ENCODE data around the gene HOXC9.

HOXC9 gene

DNA sequence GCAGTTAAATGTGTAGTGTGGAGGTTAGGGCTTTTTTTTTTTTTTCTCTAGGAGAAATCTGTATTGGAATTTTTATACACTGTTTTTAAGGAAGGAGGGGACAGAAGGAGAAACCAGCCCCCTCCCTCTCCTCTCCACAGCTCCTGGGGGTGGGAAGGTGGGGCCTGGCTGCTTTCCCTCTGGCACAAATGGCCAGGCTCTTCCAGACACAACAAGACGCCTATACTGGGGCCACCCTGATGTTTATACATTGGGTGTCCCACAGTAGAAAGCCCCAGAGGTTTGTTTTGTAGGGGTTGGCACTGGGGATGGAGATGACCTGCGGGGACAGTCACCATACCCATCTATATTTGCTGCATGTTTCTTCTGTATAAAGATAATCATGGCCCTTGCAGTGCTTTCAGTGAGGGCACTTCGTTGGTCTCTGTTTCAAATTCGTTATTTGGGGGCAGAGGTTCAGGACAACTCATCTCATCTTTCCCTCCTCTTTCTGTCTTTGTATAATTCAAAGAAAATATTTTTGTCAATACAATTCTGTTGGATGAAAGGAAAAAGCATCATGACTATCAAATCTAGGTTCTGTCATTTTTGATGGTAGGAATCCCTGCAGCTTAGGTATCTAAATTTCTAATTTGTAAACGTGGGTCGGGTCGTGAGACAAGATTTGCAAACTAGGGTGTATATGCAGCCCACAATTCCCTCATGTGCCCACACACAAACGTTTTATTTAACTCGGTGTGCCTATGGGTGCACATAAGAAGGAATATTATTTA lies 23.0 kb upstream of the HOXC9 start:
- no peak overlapping the region for H3K4me3 ChIP-seq (ENCODE audit: low read length)
- TF ChIP-seq, protein P1, sequence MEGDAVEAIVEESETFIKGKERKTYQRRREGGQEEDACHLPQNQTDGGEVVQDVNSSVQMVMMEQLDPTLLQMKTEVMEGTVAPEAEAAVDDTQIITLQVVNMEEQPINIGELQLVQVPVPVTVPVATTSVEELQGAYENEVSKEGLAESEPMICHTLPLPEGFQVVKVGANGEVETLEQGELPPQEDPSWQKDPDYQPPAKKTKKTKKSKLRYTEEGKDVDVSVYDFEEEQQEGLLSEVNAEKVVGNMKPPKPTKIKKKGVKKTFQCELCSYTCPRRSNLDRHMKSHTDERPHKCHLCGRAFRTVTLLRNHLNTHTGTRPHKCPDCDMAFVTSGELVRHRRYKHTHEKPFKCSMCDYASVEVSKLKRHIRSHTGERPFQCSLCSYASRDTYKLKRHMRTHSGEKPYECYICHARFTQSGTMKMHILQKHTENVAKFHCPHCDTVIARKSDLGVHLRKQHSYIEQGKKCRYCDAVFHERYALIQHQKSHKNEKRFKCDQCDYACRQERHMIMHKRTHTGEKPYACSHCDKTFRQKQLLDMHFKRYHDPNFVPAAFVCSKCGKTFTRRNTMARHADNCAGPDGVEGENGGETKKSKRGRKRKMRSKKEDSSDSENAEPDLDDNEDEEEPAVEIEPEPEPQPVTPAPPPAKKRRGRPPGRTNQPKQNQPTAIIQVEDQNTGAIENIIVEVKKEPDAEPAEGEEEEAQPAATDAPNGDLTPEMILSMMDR (IDR thresholded peaks at IDR 0.05; ENCODE audit: insufficient read depth, low read depth, low read length, missing control alignments) = no peak
- DNase-seq (ENCODE audit: low read depth) = no peak

DNA sequence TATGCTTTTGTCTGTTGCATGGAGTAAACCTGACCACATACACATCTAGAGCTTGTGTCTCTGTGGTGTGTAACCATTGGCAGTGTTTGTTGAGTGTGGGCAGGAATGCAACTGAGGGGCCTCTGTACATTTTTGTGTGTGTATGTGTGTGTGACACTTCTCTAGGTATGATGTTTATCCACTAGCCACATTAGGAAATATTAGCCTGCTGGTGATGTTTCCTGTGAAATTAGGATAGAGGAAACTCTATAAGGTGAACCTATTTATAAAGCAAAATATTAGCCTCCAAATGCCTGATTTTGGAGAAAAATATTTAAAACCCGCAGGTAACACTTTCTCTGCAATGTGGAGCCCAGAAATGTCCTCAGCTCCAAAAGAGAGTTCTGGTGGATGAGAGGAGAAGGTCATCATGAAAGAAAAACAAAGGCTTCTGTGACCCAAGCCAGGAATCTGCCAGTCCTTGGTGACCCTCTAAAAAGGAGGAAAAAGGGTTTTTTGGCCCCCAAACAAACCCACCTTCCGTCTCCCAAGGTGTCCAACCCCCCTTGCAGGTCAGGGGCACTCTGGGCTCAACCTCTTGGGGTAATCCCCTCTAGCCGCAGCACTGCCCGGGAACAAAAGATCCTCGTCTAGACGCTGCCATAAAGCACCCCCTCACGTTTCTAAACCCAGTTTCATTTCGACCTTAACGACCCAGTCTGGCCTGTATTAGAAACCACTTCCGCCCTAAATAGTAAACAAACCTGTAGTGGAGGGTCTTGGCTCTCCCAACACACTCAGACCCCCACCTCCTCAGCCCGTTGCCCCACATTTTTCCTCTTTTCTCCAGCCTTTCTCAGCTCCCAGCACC lies 22.1 kb upstream of the HOXC9 start:
- DNase-seq (ENCODE audit: low read depth) = no peak
- H3K4me3 ChIP-seq (ENCODE audit: low read length) = no peak overlapping the region
- TF ChIP-seq, protein P1 (IDR thresholded peaks at IDR 0.05; ENCODE audit: insufficient read depth, low read depth, low read length, missing control alignments) = no peak

DNA sequence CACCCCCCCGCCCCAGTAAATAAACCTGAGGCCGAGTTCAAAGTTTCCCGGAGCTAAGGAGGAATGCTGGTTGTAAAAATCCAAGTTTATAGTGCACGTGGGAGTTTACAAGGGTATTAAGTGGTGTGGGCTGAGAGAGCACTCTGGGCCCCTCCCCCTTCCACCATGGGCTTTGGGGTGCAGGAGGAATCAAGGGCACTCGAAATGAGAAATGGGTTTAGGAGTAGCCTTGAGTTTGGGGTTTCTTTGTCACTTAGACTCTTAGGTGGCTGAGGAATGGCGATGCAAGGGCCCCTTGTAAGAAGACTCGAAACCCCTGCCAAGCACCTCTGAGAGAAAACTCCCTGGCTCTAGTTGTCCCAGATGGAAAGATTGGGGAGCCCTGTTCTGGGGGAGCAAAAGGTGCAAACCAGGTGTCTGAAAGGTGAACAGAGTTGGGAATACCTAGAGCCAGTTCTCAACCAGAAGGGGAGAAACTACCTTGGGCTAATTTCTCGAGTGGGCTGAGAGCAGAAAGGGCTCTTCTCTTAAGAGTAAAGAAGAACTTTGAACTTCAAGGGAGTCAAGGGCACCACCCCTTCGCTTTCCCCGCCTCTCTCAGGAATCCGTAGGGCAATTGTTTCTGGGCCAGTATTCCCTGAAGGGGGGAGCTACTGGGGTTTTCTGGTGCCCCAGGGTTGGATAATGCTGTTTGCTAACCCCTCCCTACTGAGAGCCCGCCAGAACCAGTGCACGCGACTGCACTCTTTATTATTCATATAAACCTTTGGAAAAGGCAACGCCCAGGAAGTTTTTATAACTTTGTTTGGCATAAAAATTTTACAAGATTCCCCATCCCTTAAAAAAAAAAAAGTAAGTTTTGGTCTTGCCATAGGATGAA lies 21.2 kb upstream of the HOXC9 start:
- H3K4me3 ChIP-seq (ENCODE audit: low read length) = no peak overlapping the region
- DNase-seq (ENCODE audit: low read depth) = no peak
- TF ChIP-seq, protein P1 (IDR thresholded peaks at IDR 0.05; ENCODE audit: insufficient read depth, low read depth, low read length, missing control alignments) = no peak

DNA sequence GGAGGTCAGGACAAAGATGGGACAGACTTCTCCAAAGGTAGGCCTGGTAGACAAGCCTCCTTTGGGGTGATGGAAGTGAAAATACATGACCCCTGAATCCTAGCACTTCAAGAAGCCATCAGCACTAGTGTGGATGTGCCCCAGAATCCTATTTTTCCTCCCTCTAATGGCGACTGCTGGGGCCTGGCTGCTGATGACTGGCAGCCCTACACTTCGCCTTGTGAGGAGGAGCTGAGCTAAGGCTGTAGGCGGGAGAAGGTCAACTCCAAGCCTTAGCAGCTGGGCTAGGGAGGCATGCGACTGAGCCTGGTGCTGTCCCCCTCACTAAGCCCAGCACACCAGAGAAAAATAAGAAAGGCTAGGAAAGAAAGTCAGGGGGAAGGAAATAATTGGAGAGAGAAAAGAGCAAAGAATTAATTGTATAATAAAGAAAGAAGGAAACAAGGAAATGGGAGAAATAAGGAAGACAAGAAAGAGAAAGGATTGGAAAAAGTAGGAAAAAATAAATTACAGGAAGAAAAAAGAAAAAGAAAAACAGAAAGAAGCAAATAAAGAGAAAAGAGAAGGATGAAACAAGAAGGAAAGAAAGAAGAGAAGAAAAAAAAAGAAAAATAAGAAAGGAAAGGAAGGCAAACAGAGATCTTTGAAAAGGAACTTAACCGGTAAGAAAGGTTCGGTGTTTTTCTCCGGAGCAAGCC lies 19.7 kb upstream of the HOXC9 start:
- no peak overlapping the region for H3K4me3 ChIP-seq (ENCODE audit: low read length)
- TF ChIP-seq, protein P1 (IDR thresholded peaks at IDR 0.05; ENCODE audit: insufficient read depth, low read depth, low read length, missing control alignments) = no peak
- no peak for DNase-seq (ENCODE audit: low read depth)

DNA sequence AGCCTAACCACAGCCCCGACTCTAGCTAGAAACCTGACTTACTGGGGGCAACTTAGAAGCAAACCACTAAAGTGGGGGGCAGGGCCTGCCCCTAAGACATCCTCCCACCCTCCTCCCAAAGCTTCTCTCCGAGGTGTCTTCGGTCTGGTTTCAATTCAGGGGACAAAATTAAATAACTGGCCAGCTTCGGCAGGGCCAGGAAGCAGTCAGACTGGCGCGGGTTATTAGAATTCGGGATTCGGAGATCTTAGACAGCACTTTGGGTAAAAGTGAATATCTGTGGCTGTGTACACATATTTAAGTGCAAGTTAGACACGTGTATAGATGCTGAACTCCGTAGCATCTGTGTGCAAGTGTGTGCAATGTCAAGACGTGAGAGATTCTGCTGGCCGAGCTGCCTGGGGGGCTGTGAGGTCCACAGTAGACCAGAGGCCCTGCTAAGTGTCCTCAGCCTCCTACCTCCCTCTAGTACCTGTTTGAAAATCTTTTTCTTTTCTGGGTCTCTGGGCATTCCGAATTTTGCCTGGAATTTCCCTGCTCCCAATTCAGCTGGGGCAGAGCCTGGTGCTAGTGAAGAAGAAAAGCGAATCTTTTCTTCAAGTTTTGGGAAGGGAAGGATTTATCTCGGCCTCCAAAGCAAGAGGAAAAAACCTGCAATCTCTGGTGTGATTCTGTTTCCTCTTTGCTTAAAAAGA lies 19.0 kb upstream of the HOXC9 start:
- TF ChIP-seq, protein P1 (IDR thresholded peaks at IDR 0.05; ENCODE audit: insufficient read depth, low read depth, low read length, missing control alignments) = no peak
- H3K4me3 ChIP-seq (ENCODE audit: low read length) = no peak overlapping the region
- no peak for DNase-seq (ENCODE audit: low read depth)
